Measurements from ENCODE around the gene MTHFSD. TPM values are rescaled to one million over a fixed set of nuclear protein-coding genes. Genes with fewer than 3 reads are reported as not detected.
A peak's percentile ranks its signal among the peaks of the same experiment; 100 is the strongest.

MTHFSD gene
- total RNA-seq, 1 experiment from 2014 or later = 10.0 TPM

- no peak for DNase-seq (ENCODE audit: low spot score)
Measured at GRCh38 chr16:86584071-86584685, 29.1 kb upstream of the MTHFSD start.

- no peak for DNase-seq (ENCODE audit: low spot score)
Measured at GRCh38 chr16:86581458-86581857, 26.4 kb upstream of the MTHFSD start.

- no peak for DNase-seq (ENCODE audit: low spot score)
Measured at GRCh38 chr16:86580791-86581170, 25.7 kb upstream of the MTHFSD start.

- no peak for DNase-seq (ENCODE audit: low spot score)
Measured at GRCh38 chr16:86580063-86580790, 25.2 kb upstream of the MTHFSD start.

- DNase-seq (ENCODE audit: low spot score) = no peak
Measured at GRCh38 chr16:86579268-86580062, 24.4 kb upstream of the MTHFSD start.

- no peak for DNase-seq (ENCODE audit: low spot score)
Measured at GRCh38 chr16:86578611-86579267, 23.7 kb upstream of the MTHFSD start.

- peak; percentile 79 for DNase-seq (ENCODE audit: low spot score)
Measured at GRCh38 chr16:86578061-86578599, 23.1 kb upstream of the MTHFSD start, which contains the start of gene FOXL1. Gene FOXL1 (plus strand): TSS chr16:86578549. CDS start chr16:86578724, 175 bp downstream.

- peak; percentile 82 for DNase-seq (ENCODE audit: low spot score)
Measured at GRCh38 chr16:86577314-86577971, 22.4 kb upstream of the MTHFSD start.

GRCh38 chr16:86576591-86577313 is 21.7 kb upstream of the MTHFSD start:
- DNase-seq (ENCODE audit: low spot score) = no peak

GRCh38 chr16:86575754-86576557 is 20.9 kb upstream of the MTHFSD start:
- DNase-seq (ENCODE audit: low spot score) = peak; percentile 82

GRCh38 chr16:86575095-86575685 is 20.2 kb upstream of the MTHFSD start:
- DNase-seq (ENCODE audit: low spot score) = no peak

- no peak for DNase-seq (ENCODE audit: low spot score)
Measured at GRCh38 chr16:86574646-86575045, 19.6 kb upstream of the MTHFSD start.

GRCh38 chr16:86573646-86574508 is 18.8 kb upstream of the MTHFSD start:
- no peak for DNase-seq (ENCODE audit: low spot score)

GRCh38 chr16:86573215-86573614 is 18.2 kb upstream of the MTHFSD start:
- DNase-seq (ENCODE audit: low spot score) = no peak

- DNase-seq (ENCODE audit: low spot score) = no peak
Measured at GRCh38 chr16:86572606-86573005, 17.6 kb upstream of the MTHFSD start.

GRCh38 chr16:86572041-86572521 is 17.0 kb upstream of the MTHFSD start:
- DNase-seq (ENCODE audit: low spot score) = no peak

GRCh38 chr16:86571530-86571915 is 16.5 kb upstream of the MTHFSD start:
- no peak for DNase-seq (ENCODE audit: low spot score)
